ENCODE measurements around the gene LINC00632. TPM values are rescaled to one million over a fixed set of nuclear protein-coding genes. Genes with fewer than 3 reads are reported as not detected.

Gene LINC00632
- polyA plus RNA-seq, 1 donor (not counting 4 experiments of a cell fraction or from before 2014, with no cell fraction given) = 2.2 TPM

GRCh38 chrX:140701480-140701879, 8.1 kb upstream of the LINC00632 start:
- Histone ChIP-seq H2AFZ (ENCODE audit: control insufficient read depth, low read length) (peak overlapping the region; percentile 8), H3K9me3 (ENCODE audit: control insufficient read depth, low read depth, low read length) (no peaks in the 10 kb centered on the region), H3K4me3 (ENCODE audit: control insufficient read depth in 2 of 3, extremely low read depth in 1 of 3, insufficient read depth in 2 of 3, low read depth in 1 of 3, low read length in 3 of 3) (no peak overlapping the region), H3K79me2 (ENCODE audit: control insufficient read depth, insufficient read depth, low read length) (no peaks in the 10 kb centered on the region), H3K36me3 (ENCODE audit: control insufficient read depth in 2 of 2, extremely low read depth in 1 of 2, insufficient read depth in 2 of 2, low read length in 2 of 2) (no peaks in the 10 kb centered on the region), H3K4me2 (ENCODE audit: control insufficient read depth, extremely low read depth, insufficient read depth, low read depth, low read length) (no peak overlapping the region), H4K20me1 (ENCODE audit: control insufficient read depth, extremely low read depth, insufficient read depth, low read length) (no peaks in the 10 kb centered on the region), H3K9ac (ENCODE audit: control insufficient read depth, extremely low read depth, insufficient read depth, low read length) (no peak overlapping the region), H3K27ac (ENCODE audit: control insufficient read depth, insufficient read depth, low read length) (no peak overlapping the region), H3K9me1 (ENCODE audit: control insufficient read depth, extremely low read depth, insufficient read depth, low read length) (no peaks in the 10 kb centered on the region), H3K27me3 (ENCODE audit: control insufficient read depth, extremely low read depth, insufficient read depth, low read length) (no peaks in the 10 kb centered on the region), H3K4me1 (ENCODE audit: control insufficient read depth, extremely low read depth, insufficient read depth, low read length) (no peaks in the 10 kb centered on the region)
- DNase-seq (ENCODE audit: low read depth, low spot score) (no peak), FAIRE-seq (no peak)
- dilution Hi-C loops (cut with MboI; ENCODE audit: extremely low pct_ligation_motif_present, low sequenced_read_pairs) = no loop called here
- TF ChIP-seq, protein P1, sequence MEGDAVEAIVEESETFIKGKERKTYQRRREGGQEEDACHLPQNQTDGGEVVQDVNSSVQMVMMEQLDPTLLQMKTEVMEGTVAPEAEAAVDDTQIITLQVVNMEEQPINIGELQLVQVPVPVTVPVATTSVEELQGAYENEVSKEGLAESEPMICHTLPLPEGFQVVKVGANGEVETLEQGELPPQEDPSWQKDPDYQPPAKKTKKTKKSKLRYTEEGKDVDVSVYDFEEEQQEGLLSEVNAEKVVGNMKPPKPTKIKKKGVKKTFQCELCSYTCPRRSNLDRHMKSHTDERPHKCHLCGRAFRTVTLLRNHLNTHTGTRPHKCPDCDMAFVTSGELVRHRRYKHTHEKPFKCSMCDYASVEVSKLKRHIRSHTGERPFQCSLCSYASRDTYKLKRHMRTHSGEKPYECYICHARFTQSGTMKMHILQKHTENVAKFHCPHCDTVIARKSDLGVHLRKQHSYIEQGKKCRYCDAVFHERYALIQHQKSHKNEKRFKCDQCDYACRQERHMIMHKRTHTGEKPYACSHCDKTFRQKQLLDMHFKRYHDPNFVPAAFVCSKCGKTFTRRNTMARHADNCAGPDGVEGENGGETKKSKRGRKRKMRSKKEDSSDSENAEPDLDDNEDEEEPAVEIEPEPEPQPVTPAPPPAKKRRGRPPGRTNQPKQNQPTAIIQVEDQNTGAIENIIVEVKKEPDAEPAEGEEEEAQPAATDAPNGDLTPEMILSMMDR (optimal IDR thresholded peaks at IDR 0.05 in 1 of 3, IDR thresholded peaks at IDR 0.05 in 1 of 3, conservative IDR thresholded peaks at IDR 0.05 in 1 of 3; ENCODE audit: extremely low read depth in 1 of 3, insufficient read depth in 2 of 3, low read length in 3 of 3) = peak; percentile 14 to 32 (median 17)
- TF ChIP-seq EZH2 (IDR thresholded peaks at IDR 0.05; ENCODE audit: low read length) = no peak

GRCh38 chrX:140710710-140711109, 1.2 kb downstream of the LINC00632 start:
- no peak overlapping the region for H3K4me2 ChIP-seq (ENCODE audit: control insufficient read depth, extremely low read depth, insufficient read depth, low read depth, low read length)
- H3K9ac ChIP-seq (ENCODE audit: control insufficient read depth, extremely low read depth, insufficient read depth, low read length) = no peak overlapping the region
- H3K9me1 ChIP-seq (ENCODE audit: control insufficient read depth, extremely low read depth, insufficient read depth, low read length) = no peaks in the 10 kb centered on the region
- H4K20me1 ChIP-seq (ENCODE audit: control insufficient read depth, extremely low read depth, insufficient read depth, low read length) = no peaks in the 10 kb centered on the region
- no peak overlapping the region for H3K27ac ChIP-seq (ENCODE audit: control insufficient read depth, insufficient read depth, low read length)
- H3K4me1 ChIP-seq (ENCODE audit: control insufficient read depth, extremely low read depth, insufficient read depth, low read length) = no peaks in the 10 kb centered on the region
- no peaks in the 10 kb centered on the region for H3K9me3 ChIP-seq (ENCODE audit: control insufficient read depth, low read depth, low read length)
- dilution Hi-C loops (cut with MboI; ENCODE audit: extremely low pct_ligation_motif_present, low sequenced_read_pairs) = no loop called here
- no peaks in the 10 kb centered on the region for H3K79me2 ChIP-seq (ENCODE audit: control insufficient read depth, insufficient read depth, low read length)
- H3K4me3 ChIP-seq (ENCODE audit: control insufficient read depth in 2 of 3, extremely low read depth in 1 of 3, insufficient read depth in 2 of 3, low read depth in 1 of 3, low read length in 3 of 3) = no peak overlapping the region
- no peaks in the 10 kb centered on the region for H3K27me3 ChIP-seq (ENCODE audit: control insufficient read depth, extremely low read depth, insufficient read depth, low read length)
- FAIRE-seq (no peak), DNase-seq (ENCODE audit: low read depth, low spot score) (no peak)
- H2AFZ ChIP-seq (ENCODE audit: control insufficient read depth, low read length) = no peak overlapping the region
- TF ChIP-seq, protein P1 (optimal IDR thresholded peaks at IDR 0.05 in 1 of 3, IDR thresholded peaks at IDR 0.05 in 1 of 3, conservative IDR thresholded peaks at IDR 0.05 in 1 of 3; ENCODE audit: extremely low read depth in 1 of 3, insufficient read depth in 2 of 3, low read length in 3 of 3) = no peak
- no peak for TF ChIP-seq EZH2 (IDR thresholded peaks at IDR 0.05; ENCODE audit: low read length)
- no peaks in the 10 kb centered on the region for H3K36me3 ChIP-seq (ENCODE audit: control insufficient read depth in 2 of 2, extremely low read depth in 1 of 2, insufficient read depth in 2 of 2, low read length in 2 of 2)

Data from keratinocyte (primary cell).